ENCODE results near the gene CDC42BPA.

Gene CDC42BPA

GRCh38 chr1:227317011-227317451 is 1.3 kb downstream of the CDC42BPA start:
- peak overlapping the region in 1 of 2 experiments; percentile 56 for H3K4me3 ChIP-seq (ENCODE audit: low read depth in 1 of 2, low read length in 1 of 2)
- H3K9me3 ChIP-seq = no peaks in the 10 kb centered on the region
- no peak for TF ChIP-seq CTCF (IDR thresholded peaks at IDR 0.05)
- H3K27ac ChIP-seq = no peak overlapping the region
- no peaks in the 10 kb centered on the region for H3K36me3 ChIP-seq
- H3K27me3 ChIP-seq = peaks cover 75% of the 10 kb centered on the region
- H3K4me1 ChIP-seq (ENCODE audit: control insufficient read depth in 1 of 2, insufficient read depth in 1 of 2, low read depth in 1 of 2, low read length in 1 of 2) = peaks cover 2 to 19% of the 10 kb centered on the region in 2 experiments

- Histone ChIP-seq H3K4me3 (ENCODE audit: low read depth in 1 of 2, low read length in 1 of 2) (no peak overlapping the region), H3K4me1 (ENCODE audit: control insufficient read depth in 1 of 2, insufficient read depth in 1 of 2, low read depth in 1 of 2, low read length in 1 of 2) (peaks cover 2 to 19% of the 10 kb centered on the region in 2 experiments), H3K27ac (no peak overlapping the region), H3K36me3 (no peaks in the 10 kb centered on the region), H3K27me3 (peaks cover 69% of the 10 kb centered on the region), H3K9me3 (no peaks in the 10 kb centered on the region)
- no peak for TF ChIP-seq CTCF (IDR thresholded peaks at IDR 0.05)
Observed at GRCh38 chr1:227316456-227316855, 1.8 kb downstream of the CDC42BPA start.

- TF ChIP-seq CTCF (IDR thresholded peaks at IDR 0.05) = no peak
- Histone ChIP-seq H3K27me3 (peaks cover 63% of the 10 kb centered on the region), H3K4me1 (ENCODE audit: control insufficient read depth in 1 of 2, insufficient read depth in 1 of 2, low read depth in 1 of 2, low read length in 1 of 2) (peaks cover 2 to 19% of the 10 kb centered on the region in 2 experiments), H3K4me3 (ENCODE audit: low read depth in 1 of 2, low read length in 1 of 2) (no peak overlapping the region), H3K27ac (no peak overlapping the region), H3K9me3 (no peaks in the 10 kb centered on the region), H3K36me3 (no peaks in the 10 kb centered on the region)
Observed at GRCh38 chr1:227315629-227316346, 2.5 kb downstream of the CDC42BPA start.

- H3K27me3 ChIP-seq = peaks cover 47% of the 10 kb centered on the region
- no peak overlapping the region for H3K27ac ChIP-seq
- no peaks in the 10 kb centered on the region for H3K36me3 ChIP-seq
- no peaks in the 10 kb centered on the region for H3K9me3 ChIP-seq
- no peak for TF ChIP-seq CTCF (IDR thresholded peaks at IDR 0.05)
- no peak overlapping the region for H3K4me3 ChIP-seq (ENCODE audit: low read depth in 1 of 2, low read length in 1 of 2)
- peaks cover 2 to 19% of the 10 kb centered on the region in 2 experiments for H3K4me1 ChIP-seq (ENCODE audit: control insufficient read depth in 1 of 2, insufficient read depth in 1 of 2, low read depth in 1 of 2, low read length in 1 of 2)
Observed at GRCh38 chr1:227314014-227314848, 4.1 kb downstream of the CDC42BPA start.

- TF ChIP-seq CTCF (IDR thresholded peaks at IDR 0.05) = no peak
- no peak overlapping the region for H3K27ac ChIP-seq
- peaks cover 0 to 7% of the 10 kb centered on the region in 2 experiments for H3K4me1 ChIP-seq (ENCODE audit: control insufficient read depth in 1 of 2, insufficient read depth in 1 of 2, low read depth in 1 of 2, low read length in 1 of 2)
- H3K36me3 ChIP-seq = no peaks in the 10 kb centered on the region
- H3K9me3 ChIP-seq = no peaks in the 10 kb centered on the region
- peaks cover 30% of the 10 kb centered on the region for H3K27me3 ChIP-seq
- no peak overlapping the region for H3K4me3 ChIP-seq (ENCODE audit: low read depth in 1 of 2, low read length in 1 of 2)
Observed at GRCh38 chr1:227312361-227313025, 5.8 kb downstream of the CDC42BPA start.
